K562 (cell line): ENCODE results near the gene LRRC71. TPM values are rescaled to one million over a fixed set of nuclear protein-coding genes. Genes with fewer than 3 reads are reported as not detected.

ENCODE experiments used
- ATF3 ChIP-seq, 2 experiments: fragments of 450-650 bp in 1 of 2; sonication (generic) in 1 of 2; formaldehyde crosslinking in 1 of 2; IDR thresholded peaks in 1 of 2; conservative IDR thresholded peaks in 1 of 2; 2 replicates each; pipeline versions ENCODE4 v1.6.1 to v1.8.1; 2016 to 2023; ENCODE audit warnings: mild to moderate bottlenecking in 2 of 2, moderate library complexity in 2 of 2, inconsistent platforms in 1 of 2, missing genetic modification reagents in 1 of 2
- BHLHE40 ChIP-seq: IDR thresholded peaks from 2 replicates; pipeline ENCODE4 v1.6.1; 2011; ENCODE audit warnings: low read length, improper control_type of control experiment
- CHD1 ChIP-seq: fragments of 200-600 bp; sonication (generic); IDR thresholded peaks from one replicate; pipeline ENCODE4 v1.6.1; 2012; ENCODE audit warnings: mild to moderate bottlenecking, moderate library complexity, low read length, inconsistent platforms
- CTBP1 ChIP-seq: fragments of 450-650 bp; IDR thresholded peaks from 2 replicates; pipeline ENCODE4 v1.6.1; 2016; ENCODE audit warnings: borderline replicate concordance
- CTCF ChIP-seq, 3 experiments: IDR thresholded peaks in 2 of 3; conservative IDR thresholded peaks in 1 of 3; 2 replicates each; pipeline ENCODE4 v1.5.1; 2011 to 2012; ENCODE audit warnings: low read length in 3 of 3, mild to moderate bottlenecking in 3 of 3, control low read depth in 2 of 3, improper control_type of control experiment in 1 of 3, inconsistent platforms in 1 of 3, low read depth in 1 of 3, mixed read lengths in 1 of 3, moderate library complexity in 1 of 3; ENCODE audit not compliant: insufficient read depth in 2 of 3
- DPF2 ChIP-seq: fragments of 450-650 bp; IDR thresholded peaks from 2 replicates; pipeline ENCODE4 v1.6.1; 2016
- FOXK2 ChIP-seq, 2 experiments: fragments of 450-650 bp; IDR thresholded peaks in 1 of 2; conservative IDR thresholded peaks in 1 of 2; 2 replicates each; pipeline ENCODE4 v1.6.1; 2016; ENCODE audit warnings: low read depth in 2 of 2, mild to moderate bottlenecking in 1 of 2
- GABPB1 ChIP-seq: sonication (generic); formaldehyde crosslinking; IDR thresholded peaks from 2 replicates; pipeline ENCODE4 v1.8.0; 2022; ENCODE audit warnings: mild to moderate bottlenecking, missing genetic modification reagents
- HNRNPL ChIP-seq: fragments of 200-400 bp; formaldehyde crosslinking; IDR thresholded peaks from 2 replicates; pipeline ENCODE4 v1.6.1; 2017; ENCODE audit warnings: low read depth, mild to moderate bottlenecking, low read length
- JUN ChIP-seq, 2 experiments: sonication (generic) in 1 of 2; formaldehyde crosslinking in 1 of 2; IDR thresholded peaks; 2 replicates each; pipeline versions ENCODE4 v1.6.1 to v1.8.0; 2012 to 2022; ENCODE audit warnings: borderline replicate concordance in 2 of 2, mild to moderate bottlenecking in 2 of 2, improper control_type of control experiment in 1 of 2, low read depth in 1 of 2, low read length in 1 of 2, missing genetic modification reagents in 1 of 2
- KLF13 ChIP-seq: fragments of 450-650 bp; IDR thresholded peaks from 2 replicates; pipeline ENCODE4 v1.6.1; 2016; ENCODE audit warnings: missing genetic modification characterization, low read depth, mild to moderate bottlenecking, missing compliant biosample characterization, moderate library complexity, borderline replicate concordance
- POLR2AphosphoS5 ChIP-seq: IDR thresholded peaks from 2 replicates; pipeline ENCODE4 v1.6.1; 2011; ENCODE audit warnings: mild to moderate bottlenecking, low read depth, low read length, moderate library complexity; ENCODE audit not compliant: control insufficient read depth, insufficient read depth
- RAD51 ChIP-seq: fragments of 450-650 bp; IDR thresholded peaks from 2 replicates; pipeline ENCODE4 v1.7.1; 2016; ENCODE audit warnings: low read depth, mild to moderate bottlenecking, borderline replicate concordance
- SP2 ChIP-seq: IDR thresholded peaks from 2 replicates; pipeline ENCODE4 v1.6.1; 2011; ENCODE audit warnings: mild to moderate bottlenecking, low read depth, low read length, moderate library complexity; ENCODE audit not compliant: poor library complexity, severe bottlenecking; ENCODE audit errors: extremely low read depth
- TEAD2 ChIP-seq: fragments of 450-650 bp; IDR thresholded peaks from 2 replicates; pipeline ENCODE4 v1.6.1; 2016; ENCODE audit warnings: missing genetic modification characterization, control low read depth, missing compliant biosample characterization
- ZFX ChIP-seq: sonication (generic); formaldehyde crosslinking; IDR thresholded peaks from 2 replicates; pipeline ENCODE4 v1.8.0; 2022; ENCODE audit warnings: mild to moderate bottlenecking, missing genetic modification reagents, moderate library complexity
- ZNF354B ChIP-seq: fragments of 250-450 bp; sonication (Bioruptor Pico); IDR thresholded peaks from 2 replicates; pipeline ENCODE4 v1.4.0; 2020
- ZNF695 ChIP-seq: fragments of 450-650 bp; formaldehyde crosslinking; IDR thresholded peaks from 2 replicates; pipeline ENCODE4 v1.4.0; 2020; ENCODE audit warnings: mild to moderate bottlenecking, moderate library complexity
- ZNF766 ChIP-seq: fragments of 200-800 bp; sonication (Bioruptor generic); conservative IDR thresholded peaks from 2 replicates; pipeline ENCODE4 v1.6.1; 2016; ENCODE audit warnings: missing genetic modification characterization, missing compliant biosample characterization
- polyA plus RNA-seq, 8 experiments: library from polyadenylated mRNA; depleted of rRNA in 4 of 8; stranded (reverse) in 5 of 8; unstranded in 3 of 8; fragments of >200 nt; fragmentation: Nextera tagmentation in 2 of 8; fragmentation: Illumina TruSeq in 1 of 8; extraction: Ambion mirVana in 2 of 8; extraction: Trizol in 1 of 8; gene quantifications; 2 replicates each; pipeline versions ENCODE4 v1.2.1 to v1.2.3, GENCODE V29; 2011 to 2014; ENCODE audit warnings: inconsistent platforms in 1 of 8, missing spikeins in 1 of 8
- total RNA-seq, 7 experiments: library from RNA; depleted of rRNA in 6 of 7; stranded (reverse); fragments of >200 nt in 6 of 7; fragmentation: Illumina TruSeq in 2 of 7; extraction: Trizol in 2 of 7; gene quantifications; 2 replicates each; pipeline versions ENCODE4 v1.2.1 to v1.2.3, GENCODE V29; 2011 to 2021; ENCODE audit warnings: low replicate concordance in 1 of 7
- TF ChIP-seq, protein P1 (sequence below): fragments of 450-650 bp; IDR thresholded peaks from 2 replicates; pipeline ENCODE4 v1.7.1; 2018; ENCODE audit warnings: mild to moderate bottlenecking, low read depth; ENCODE audit not compliant: partially characterized antibody

Gene LRRC71
- total and polyA plus RNA-seq, 9 of the 15 experiments (the other 6 are each of a cell fraction or from before 2014, with no cell fraction given): 0.06 to 1.2 (median 0.51) TPM; not detected in 1

DNA sequence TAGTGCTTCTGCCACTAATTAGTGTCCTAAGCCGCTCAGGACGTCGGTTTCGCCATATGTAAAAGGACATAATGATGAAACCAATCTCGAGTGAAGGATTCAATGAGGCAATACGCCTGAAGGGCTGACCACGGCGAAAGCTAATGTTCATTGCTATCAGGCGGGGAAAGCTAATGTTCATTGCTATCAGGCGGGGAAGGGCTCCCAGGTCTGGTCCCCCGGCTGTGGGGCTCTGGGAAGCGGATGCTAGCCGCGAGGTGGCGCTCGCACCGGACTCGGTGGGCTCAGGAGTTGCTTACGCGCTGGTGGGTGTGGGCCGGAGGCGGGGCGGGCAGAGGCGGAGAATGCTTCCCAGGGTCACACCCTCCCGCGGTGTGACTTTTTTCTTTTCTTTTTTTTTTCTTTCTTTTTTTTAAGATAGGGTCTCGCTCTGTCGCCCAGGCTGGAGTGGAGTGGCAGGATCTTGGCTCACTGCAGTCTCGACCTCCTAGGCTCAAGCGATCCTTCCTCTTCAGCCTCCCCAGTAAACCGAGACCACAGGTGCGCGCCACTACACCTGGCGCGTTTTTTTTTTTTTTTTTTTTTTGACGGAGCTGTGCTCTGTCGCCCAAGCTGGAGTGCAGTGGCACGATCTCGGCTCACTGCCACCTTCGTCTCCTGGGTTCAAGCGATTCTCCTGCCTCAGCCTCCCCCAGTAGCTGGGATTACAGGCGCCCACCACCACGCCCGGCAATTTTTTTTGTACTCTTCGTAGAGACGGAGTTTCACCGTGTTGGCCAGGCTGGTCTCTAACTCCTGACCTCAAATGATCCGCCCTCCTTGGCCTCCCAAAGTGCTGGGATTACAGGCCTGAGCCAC, 28.0 kb upstream of the LRRC71 start (continued):
- TF ChIP-seq CTCF (IDR thresholded peaks at IDR 0.05 in 2 of 3, conservative IDR thresholded peaks at IDR 0.05 in 1 of 3; ENCODE audit: insufficient read depth in 2 of 3, low read depth in 1 of 3, low read length in 3 of 3): peak; percentile 91 to 94 (median 93)
- TF ChIP-seq RAD51: no peak
- TF ChIP-seq, protein P1, sequence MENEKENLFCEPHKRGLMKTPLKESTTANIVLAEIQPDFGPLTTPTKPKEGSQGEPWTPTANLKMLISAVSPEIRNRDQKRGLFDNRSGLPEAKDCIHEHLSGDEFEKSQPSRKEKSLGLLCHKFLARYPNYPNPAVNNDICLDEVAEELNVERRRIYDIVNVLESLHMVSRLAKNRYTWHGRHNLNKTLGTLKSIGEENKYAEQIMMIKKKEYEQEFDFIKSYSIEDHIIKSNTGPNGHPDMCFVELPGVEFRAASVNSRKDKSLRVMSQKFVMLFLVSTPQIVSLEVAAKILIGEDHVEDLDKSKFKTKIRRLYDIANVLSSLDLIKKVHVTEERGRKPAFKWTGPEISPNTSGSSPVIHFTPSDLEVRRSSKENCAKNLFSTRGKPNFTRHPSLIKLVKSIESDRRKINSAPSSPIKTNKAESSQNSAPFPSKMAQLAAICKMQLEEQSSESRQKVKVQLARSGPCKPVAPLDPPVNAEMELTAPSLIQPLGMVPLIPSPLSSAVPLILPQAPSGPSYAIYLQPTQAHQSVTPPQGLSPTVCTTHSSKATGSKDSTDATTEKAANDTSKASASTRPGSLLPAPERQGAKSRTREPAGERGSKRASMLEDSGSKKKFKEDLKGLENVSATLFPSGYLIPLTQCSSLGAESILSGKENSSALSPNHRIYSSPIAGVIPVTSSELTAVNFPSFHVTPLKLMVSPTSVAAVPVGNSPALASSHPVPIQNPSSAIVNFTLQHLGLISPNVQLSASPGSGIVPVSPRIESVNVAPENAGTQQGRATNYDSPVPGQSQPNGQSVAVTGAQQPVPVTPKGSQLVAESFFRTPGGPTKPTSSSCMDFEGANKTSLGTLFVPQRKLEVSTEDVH: no peak
- TF ChIP-seq ATF3 (IDR thresholded peaks at IDR 0.05): peak; percentile 56
- peak; percentile 42; the same call in 1 of the 2 replicates for TF ChIP-seq ATF3 (CRISPR knock-in tag; conservative IDR thresholded peaks at IDR 0.05)
- TF ChIP-seq HNRNPL: no peak
- TF ChIP-seq DPF2: peak; percentile 38; the same call in 1 of the 2 replicates
- peak; percentile 43; the same call in 1 of the 2 replicates for TF ChIP-seq GABPB1
- TF ChIP-seq CHD1: no peak
- TF ChIP-seq BHLHE40: 0 out of 2 replicates have a peak, but pooled peaks have one; percentile 35
- no peak for TF ChIP-seq ZNF766
- peak; percentile 37; the same call in 1 of the 2 replicates for TF ChIP-seq KLF13 (tag)
- peak; percentile 76; the same call in 1 of the 2 replicates for TF ChIP-seq CTBP1
- TF ChIP-seq JUN (IDR thresholded peaks at IDR 0.05; ENCODE audit: borderline replicate concordance, low read depth, low read length): 0 out of 2 replicates have a peak, but pooled peaks have one; percentile 50
- TF ChIP-seq JUN (CRISPR knock-in tag; IDR thresholded peaks at IDR 0.05; ENCODE audit: borderline replicate concordance): no peak
- TF ChIP-seq FOXK2 (conservative IDR thresholded peaks at IDR 0.05 in 1 of 2, IDR thresholded peaks at IDR 0.05 in 1 of 2; ENCODE audit: low read depth in 2 of 2): no peak
- 0 out of 2 replicates have a peak, but pooled peaks have one; percentile 12 for TF ChIP-seq TEAD2 (tag)
- no peak for TF ChIP-seq ZNF354B (CRISPR knock-in tag)
- no peak for TF ChIP-seq SP2
- TF ChIP-seq ZFX (CRISPR knock-in tag): 0 out of 2 replicates have a peak, but pooled peaks have one; percentile 14
- no peak for TF ChIP-seq ZNF695 (CRISPR knock-in tag)
- no peak for TF ChIP-seq POLR2AphosphoS5
